ENCODE data around the gene ADORA2B.

Gene ADORA2B

DNA sequence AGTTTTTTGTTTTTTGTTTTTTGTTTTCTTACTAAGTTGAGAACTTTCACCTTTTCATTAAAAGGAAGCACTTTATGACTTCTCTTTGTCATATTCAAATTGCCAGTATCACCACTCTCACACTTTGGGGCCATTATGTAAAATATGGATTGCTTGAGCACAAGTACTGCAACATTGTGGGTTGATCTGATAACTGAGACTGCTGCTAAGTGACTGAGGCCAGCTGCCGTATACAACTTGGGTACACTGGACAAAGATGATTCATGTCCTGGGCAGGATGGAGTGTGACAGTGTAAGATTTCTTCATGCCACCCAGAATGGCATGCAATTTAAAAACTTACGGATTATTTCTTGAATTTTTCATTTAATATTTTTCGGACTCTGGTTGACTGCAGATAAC lies 62.5 kb downstream of the ADORA2B start:
- Histone ChIP-seq H3K36me3 (ENCODE audit: control insufficient read depth, insufficient read depth, low read length) (peaks cover 35% of the 10 kb centered on the region), H3K9ac (ENCODE audit: low read length) (no peak overlapping the region), H3K4me3 (ENCODE audit: low read length) (no peak overlapping the region), H3K27me3 (ENCODE audit: control insufficient read depth, insufficient read depth, low read length) (no peaks in the 10 kb centered on the region), H3K4me1 (ENCODE audit: control insufficient read depth, insufficient read depth, low read length) (no peaks in the 10 kb centered on the region), H3K27ac (ENCODE audit: low read depth, low read length) (no peak overlapping the region)

DNA sequence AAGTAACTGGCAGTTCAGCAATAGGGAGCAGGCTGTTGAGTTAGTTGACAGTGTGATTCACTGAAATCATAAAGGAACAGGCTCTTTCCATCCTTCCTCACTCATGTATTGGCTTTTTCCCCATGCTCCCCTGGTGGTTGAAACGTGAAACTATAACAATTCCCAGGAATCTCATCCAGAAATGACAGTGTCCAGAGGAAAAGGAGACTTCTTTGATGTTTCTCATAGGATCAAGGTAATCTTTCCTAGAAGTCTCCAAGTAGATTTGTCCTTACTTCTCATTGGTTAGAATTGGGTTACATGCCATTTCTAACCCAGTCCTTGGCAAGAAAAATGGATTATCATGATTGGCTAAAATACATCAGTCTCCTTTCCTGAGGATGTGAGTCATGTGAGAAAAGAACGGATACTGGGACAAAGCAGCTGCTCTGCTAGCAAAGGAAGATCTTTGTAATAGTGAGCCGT lies 69.0 kb downstream of the ADORA2B start:
- no peaks in the 10 kb centered on the region for H3K27me3 ChIP-seq (ENCODE audit: control insufficient read depth, insufficient read depth, low read length)
- peaks cover 3% of the 10 kb centered on the region for H3K36me3 ChIP-seq (ENCODE audit: control insufficient read depth, insufficient read depth, low read length)
- no peaks in the 10 kb centered on the region for H3K4me1 ChIP-seq (ENCODE audit: control insufficient read depth, insufficient read depth, low read length)
- H3K27ac ChIP-seq (ENCODE audit: low read depth, low read length): no peak overlapping the region
- H3K9ac ChIP-seq (ENCODE audit: low read length): no peak overlapping the region
- H3K4me3 ChIP-seq (ENCODE audit: low read length): no peak overlapping the region

GRCh38 chr17:16019347-16019746 lies 74.4 kb downstream of the ADORA2B start:
- H3K36me3 ChIP-seq (ENCODE audit: control insufficient read depth, insufficient read depth, low read length): peaks cover 9% of the 10 kb centered on the region
- no peak overlapping the region for H3K4me3 ChIP-seq (ENCODE audit: low read length)
- peaks cover 3% of the 10 kb centered on the region for H3K4me1 ChIP-seq (ENCODE audit: control insufficient read depth, insufficient read depth, low read length)
- H3K27me3 ChIP-seq (ENCODE audit: control insufficient read depth, insufficient read depth, low read length): no peaks in the 10 kb centered on the region
- no peak overlapping the region for H3K9ac ChIP-seq (ENCODE audit: low read length)
- H3K27ac ChIP-seq (ENCODE audit: low read depth, low read length): no peak overlapping the region

- Histone ChIP-seq H3K4me3 (ENCODE audit: low read length) (no peak overlapping the region), H3K4me1 (ENCODE audit: control insufficient read depth, insufficient read depth, low read length) (peaks cover 3% of the 10 kb centered on the region), H3K9ac (ENCODE audit: low read length) (no peak overlapping the region), H3K27ac (ENCODE audit: low read depth, low read length) (no peak overlapping the region), H3K27me3 (ENCODE audit: control insufficient read depth, insufficient read depth, low read length) (no peaks in the 10 kb centered on the region), H3K36me3 (ENCODE audit: control insufficient read depth, insufficient read depth, low read length) (peaks cover 37% of the 10 kb centered on the region)
Measured at GRCh38 chr17:16023881-16024280, 79.0 kb downstream of the ADORA2B start.

GRCh38 chr17:16025202-16025601 lies 80.3 kb downstream of the ADORA2B start:
- Histone ChIP-seq H3K27me3 (ENCODE audit: control insufficient read depth, insufficient read depth, low read length) (no peaks in the 10 kb centered on the region), H3K36me3 (ENCODE audit: control insufficient read depth, insufficient read depth, low read length) (peaks cover 42% of the 10 kb centered on the region), H3K4me3 (ENCODE audit: low read length) (no peak overlapping the region), H3K9ac (ENCODE audit: low read length) (no peak overlapping the region), H3K27ac (ENCODE audit: low read depth, low read length) (no peak overlapping the region), H3K4me1 (ENCODE audit: control insufficient read depth, insufficient read depth, low read length) (peaks cover 3% of the 10 kb centered on the region)
